Upper lobe of left lung (tissue), 6 donors: ENCODE data around the gene ARHGAP8. TPM values are rescaled to one million over a fixed set of nuclear protein-coding genes. Genes with fewer than 3 reads are reported as not detected.
A peak's percentile ranks its signal among the peaks of the same experiment; 100 is the strongest.
"Not testable (repeated sequence)": the region's sequence is repeated elsewhere in the genome, so short reads cannot be mapped to it uniquely, and the experiment has no call there.

Source experiments
- ATAC-seq, 2 donors: fragments of 200-7000 bp; cut with Tn5 transposase; one replicate each; pipeline ENCODE4 v1.9.1; 2022; ENCODE audit warnings: mild to moderate bottlenecking in 2 of 2, moderate library complexity in 2 of 2; ENCODE audit not compliant: low FRiP score in 2 of 2
- DNase-seq, 2 donors: peaks; one replicate each; pipeline ENCODE4 v3.0.0-alpha.2; 2019 to 2020
- H3K27ac ChIP-seq, 4 donors: fragments of 200-600 bp; sonication (generic); one replicate each; pipeline ENCODE4 v1.5.1; 2016 to 2019
- H3K27me3 ChIP-seq, 4 donors: fragments of 200-600 bp; sonication (generic); one replicate each; pipeline ENCODE4 v1.5.1; 2017 to 2019
- H3K36me3 ChIP-seq, 4 donors: fragments of 200-600 bp; sonication (generic); one replicate each; pipeline ENCODE4 v1.5.1; 2016 to 2019
- H3K4me1 ChIP-seq, 4 donors: fragments of 200-600 bp; sonication (generic); one replicate each; pipeline ENCODE4 v1.5.1; 2018 to 2019
- H3K4me3 ChIP-seq, 4 donors: fragments of 200-600 bp; sonication (generic); one replicate each; pipeline ENCODE4 v1.5.1; 2017 to 2019; ENCODE audit warnings: mild to moderate bottlenecking in 2 of 4, moderate library complexity in 1 of 4
- H3K9me3 ChIP-seq, 4 donors: fragments of 200-600 bp; sonication (generic); one replicate each; pipeline ENCODE4 v1.5.1; 2018 to 2019
- EP300 ChIP-seq, 4 donors: sonication (generic); formaldehyde crosslinking; IDR thresholded peaks; one replicate each; pipeline ENCODE4 v1.5.1; 2017; ENCODE audit warnings: antibody characterized with exemption in 4 of 4, control low read depth in 2 of 4
- POLR2A ChIP-seq, 4 donors: fragments of 450-650 bp; IDR thresholded peaks; one replicate each; pipeline ENCODE4 v1.5.1; 2016 to 2017; ENCODE audit warnings: antibody characterized with exemption in 4 of 4, mild to moderate bottlenecking in 2 of 4
- POLR2AphosphoS5 ChIP-seq, 2 donors: sonication (generic); formaldehyde crosslinking; IDR thresholded peaks; one replicate each; pipeline ENCODE4 v1.5.1; 2017; ENCODE audit warnings: antibody characterized with exemption in 2 of 2
- WGBS, 2 donors: methylation state at CpG; one replicate each; pipeline ENCODE4 v1.1.5; 2017 to 2018; 5-methylcytosine and 5-hydroxymethylcytosine counted together
- total RNA-seq, 6 donors: library from RNA; depleted of rRNA in 4 of 6; stranded (reverse); fragments of >200 nt in 4 of 6; gene quantifications; one replicate each; pipeline versions ENCODE4 v1.1.0 to v1.2.1, GENCODE V29; 2016 to 2021
- TF ChIP-seq, protein P1 (sequence below), 6 experiments: fragments of 450-650 bp in 4 of 6; fragments of 200-600 bp in 2 of 6; sonication (generic) in 2 of 6; IDR thresholded peaks; one replicate each; pipeline ENCODE4 v1.5.1; 2016 to 2019; ENCODE audit warnings: antibody characterized with exemption in 6 of 6
- donor health status: DM: no; HTN: no; CAD: no; lungs with moderate emphysema.
- donor health status: DM: no; HTN: yes; CAD: no; lungs with severe emphysema.

ARHGAP8 gene
- total RNA-seq, 6 donors from 2014 or later, result 13.8 to 55.5 (median 22.7) TPM

DNA sequence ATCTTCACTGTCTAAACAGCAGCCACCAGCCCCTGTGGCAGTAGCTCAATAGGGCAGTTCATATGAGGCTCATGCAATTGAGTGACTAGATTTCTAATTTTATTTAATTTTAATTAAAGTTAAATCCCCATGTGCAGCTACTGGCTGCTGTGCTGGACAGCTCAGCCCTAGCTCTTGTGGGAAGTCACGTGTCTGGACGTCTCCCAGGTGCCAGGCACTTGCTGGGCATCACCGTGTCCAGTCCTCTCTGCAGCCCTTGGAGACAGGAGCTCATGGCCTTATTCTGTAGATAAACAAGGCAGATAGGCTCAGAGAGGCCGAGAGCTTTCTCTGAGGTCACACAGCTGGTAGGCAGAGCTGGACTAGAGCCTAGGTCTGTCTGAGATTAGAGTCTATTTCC, 95.0 kb downstream of the ARHGAP8 start:
- H3K4me1 ChIP-seq, result no peaks in the 10 kb centered on the region
- 59 to 74% methylated on average over 4 of the region's 4 CpGs for WGBS, 2 donors
- H3K27ac ChIP-seq, result no peak overlapping the region
- no peak for DNase-seq
- H3K4me3 ChIP-seq, result no peak overlapping the region
- no peaks in the 10 kb centered on the region for H3K27me3 ChIP-seq
- no peak for ATAC-seq
- no peaks in the 10 kb centered on the region for H3K36me3 ChIP-seq
- peaks cover 0 to 11% (median 7%) of the 10 kb centered on the region in 4 donors for H3K9me3 ChIP-seq
- TF ChIP-seq POLR2AphosphoS5 (IDR thresholded peaks at IDR 0.05) (no peak), EP300 (IDR thresholded peaks at IDR 0.05) (no peak), POLR2A (IDR thresholded peaks at IDR 0.05) (no peak)
- TF ChIP-seq, protein P1, sequence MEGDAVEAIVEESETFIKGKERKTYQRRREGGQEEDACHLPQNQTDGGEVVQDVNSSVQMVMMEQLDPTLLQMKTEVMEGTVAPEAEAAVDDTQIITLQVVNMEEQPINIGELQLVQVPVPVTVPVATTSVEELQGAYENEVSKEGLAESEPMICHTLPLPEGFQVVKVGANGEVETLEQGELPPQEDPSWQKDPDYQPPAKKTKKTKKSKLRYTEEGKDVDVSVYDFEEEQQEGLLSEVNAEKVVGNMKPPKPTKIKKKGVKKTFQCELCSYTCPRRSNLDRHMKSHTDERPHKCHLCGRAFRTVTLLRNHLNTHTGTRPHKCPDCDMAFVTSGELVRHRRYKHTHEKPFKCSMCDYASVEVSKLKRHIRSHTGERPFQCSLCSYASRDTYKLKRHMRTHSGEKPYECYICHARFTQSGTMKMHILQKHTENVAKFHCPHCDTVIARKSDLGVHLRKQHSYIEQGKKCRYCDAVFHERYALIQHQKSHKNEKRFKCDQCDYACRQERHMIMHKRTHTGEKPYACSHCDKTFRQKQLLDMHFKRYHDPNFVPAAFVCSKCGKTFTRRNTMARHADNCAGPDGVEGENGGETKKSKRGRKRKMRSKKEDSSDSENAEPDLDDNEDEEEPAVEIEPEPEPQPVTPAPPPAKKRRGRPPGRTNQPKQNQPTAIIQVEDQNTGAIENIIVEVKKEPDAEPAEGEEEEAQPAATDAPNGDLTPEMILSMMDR (IDR thresholded peaks at IDR 0.05), result no peak

DNA sequence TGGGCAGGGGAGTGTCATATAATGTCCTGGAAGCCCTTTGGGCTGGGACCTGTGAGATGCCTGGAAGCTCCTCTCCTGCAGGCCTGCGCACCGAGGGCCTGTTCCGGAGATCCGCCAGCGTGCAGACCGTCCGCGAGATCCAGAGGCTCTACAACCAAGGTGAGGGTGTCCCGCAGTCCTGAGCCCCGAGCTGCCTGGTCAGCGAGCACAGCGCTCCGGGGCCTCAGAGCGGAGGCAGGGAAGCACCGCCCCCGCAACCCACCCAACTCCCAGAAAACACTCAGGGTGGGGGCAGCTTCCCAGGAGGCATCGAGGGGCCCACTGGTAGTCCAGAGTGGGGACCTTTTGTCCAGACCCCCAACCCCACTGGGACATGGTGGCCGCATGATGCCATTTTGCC, 95.5 kb downstream of the ARHGAP8 start:
- no peaks in the 10 kb centered on the region for H3K4me1 ChIP-seq
- H3K9me3 ChIP-seq, result peaks cover 0 to 11% (median 7%) of the 10 kb centered on the region in 4 donors
- TF ChIP-seq POLR2A (IDR thresholded peaks at IDR 0.05) (no peak), POLR2AphosphoS5 (IDR thresholded peaks at IDR 0.05) (no peak), EP300 (IDR thresholded peaks at IDR 0.05) (no peak)
- TF ChIP-seq, protein P1 (IDR thresholded peaks at IDR 0.05), result no peak
- WGBS, 2 donors, result 91 to 100% methylated on average over 3 to 13 of the region's 18 CpGs
- no peaks in the 10 kb centered on the region for H3K27me3 ChIP-seq
- H3K27ac ChIP-seq, result no peak overlapping the region
- ATAC-seq, result no peak
- H3K36me3 ChIP-seq, result no peaks in the 10 kb centered on the region
- DNase-seq, result peak in 1 of 2 donors; percentile 73
- no peak overlapping the region for H3K4me3 ChIP-seq

DNA sequence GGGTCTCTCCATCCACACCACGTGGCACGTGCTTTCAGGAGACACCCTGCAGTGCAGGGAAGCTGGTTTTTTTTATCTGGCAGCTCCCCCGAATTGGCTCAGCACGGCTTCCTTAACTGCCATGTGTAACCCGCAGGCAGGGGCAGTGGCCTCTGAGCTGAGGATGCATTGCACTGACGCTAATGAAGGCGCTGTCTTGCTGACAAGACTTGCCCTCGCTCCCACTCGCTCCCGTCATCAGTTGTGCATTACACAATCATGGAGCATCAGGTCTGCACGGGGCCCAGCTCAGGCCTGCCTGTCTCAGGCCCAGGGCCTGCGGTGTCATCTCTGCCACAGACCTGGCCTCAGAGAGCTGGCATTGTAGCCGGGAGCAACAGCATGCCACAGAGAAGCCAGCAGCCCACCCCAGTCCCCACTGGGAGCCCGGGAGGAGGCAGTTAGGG, 95.9 kb downstream of the ARHGAP8 start:
- DNase-seq (peak in 1 of 2 donors; percentile 44), ATAC-seq (no peak)
- H3K27me3 ChIP-seq, result no peaks in the 10 kb centered on the region
- no peak overlapping the region for H3K27ac ChIP-seq
- no peaks in the 10 kb centered on the region for H3K4me1 ChIP-seq
- TF ChIP-seq, protein P1 (IDR thresholded peaks at IDR 0.05), result no peak
- TF ChIP-seq POLR2A (IDR thresholded peaks at IDR 0.05) (no peak), POLR2AphosphoS5 (IDR thresholded peaks at IDR 0.05) (no peak), EP300 (IDR thresholded peaks at IDR 0.05) (no peak)
- H3K4me3 ChIP-seq, result no peak overlapping the region
- 86% methylated on average over 14 of the region's 14 CpGs; no CpG with 5 or more reads in 1 of the 2 donors for WGBS, 2 donors
- H3K36me3 ChIP-seq, result no peaks in the 10 kb centered on the region
- H3K9me3 ChIP-seq, result peaks cover 0 to 11% (median 7%) of the 10 kb centered on the region in 4 donors

DNA sequence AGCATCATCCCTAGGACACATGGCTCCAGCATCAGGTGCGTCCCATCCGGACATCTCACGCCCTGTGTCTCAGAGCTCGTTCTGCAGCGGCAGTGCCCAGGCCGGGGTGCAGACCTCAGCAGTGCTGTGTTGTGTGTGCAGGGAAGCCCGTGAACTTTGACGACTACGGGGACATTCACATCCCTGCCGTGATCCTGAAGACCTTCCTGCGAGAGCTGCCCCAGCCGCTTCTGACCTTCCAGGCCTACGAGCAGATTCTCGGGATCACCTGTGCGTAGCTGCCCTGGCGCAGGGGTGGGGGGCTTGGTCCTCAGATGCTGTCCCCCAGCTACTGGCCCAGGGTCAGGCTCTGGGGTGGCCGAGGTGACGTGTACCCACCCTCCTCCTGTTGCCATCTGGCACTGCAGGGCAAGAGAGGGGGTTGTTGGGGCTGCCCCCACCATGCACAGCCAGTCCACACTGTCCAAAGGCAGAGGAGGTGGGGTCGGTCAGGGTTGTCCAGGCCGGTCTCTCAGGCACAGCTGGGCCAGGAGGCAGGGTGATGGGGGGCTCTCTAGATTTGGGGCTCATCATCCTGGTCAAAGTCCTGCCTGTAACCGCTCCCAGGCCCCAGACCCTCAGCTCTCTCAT, 96.5 kb downstream of the ARHGAP8 start:
- TF ChIP-seq POLR2A (IDR thresholded peaks at IDR 0.05), result no peak
- TF ChIP-seq EP300 (IDR thresholded peaks at IDR 0.05), result no peak
- TF ChIP-seq, protein P1 (IDR thresholded peaks at IDR 0.05), result no peak
- Histone ChIP-seq H3K27me3 (no peaks in the 10 kb centered on the region), H3K4me1 (no peaks in the 10 kb centered on the region), H3K36me3 (no peaks in the 10 kb centered on the region), H3K4me3 (no peak overlapping the region), H3K9me3 (peaks cover 0 to 9% (median 6%) of the 10 kb centered on the region in 4 donors), H3K27ac (no peak overlapping the region)
- ATAC-seq (peak in 1 of 2 donors; percentile 7), DNase-seq (peak in 1 of 2 donors; percentile 65)
- 80 to 93% methylated on average over 3 to 21 of the region's 21 CpGs for WGBS, 2 donors

DNA sequence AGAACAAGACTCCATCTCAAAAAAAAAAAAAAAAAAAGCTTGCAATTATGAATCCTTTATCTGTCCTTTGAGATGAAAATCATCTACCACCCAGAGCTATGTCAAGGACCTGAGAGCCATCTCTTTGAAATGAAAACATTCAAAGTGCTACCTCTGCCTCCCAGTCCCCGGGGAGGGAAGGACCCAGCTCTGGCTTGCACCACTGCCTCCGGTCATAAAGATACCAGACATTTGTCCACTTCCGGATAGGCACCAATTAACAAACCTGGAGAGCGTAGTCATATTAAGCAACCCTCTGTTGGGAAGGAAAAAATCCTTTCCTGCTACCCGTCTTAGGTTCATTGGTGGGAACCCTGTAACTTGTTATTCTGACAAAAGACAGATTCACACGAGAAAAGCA, 98.6 kb downstream of the ARHGAP8 start:
- WGBS, 2 donors, result 75 to 93% methylated on average over 6 of the region's 6 CpGs
- Histone ChIP-seq H3K4me3 (no peak overlapping the region), H3K36me3 (no peaks in the 10 kb centered on the region), H3K4me1 (no peaks in the 10 kb centered on the region), H3K27ac (no peak overlapping the region), H3K27me3 (no peaks in the 10 kb centered on the region), H3K9me3 (no peaks in the 10 kb centered on the region)
- ATAC-seq (no peak), DNase-seq (no peak)
- TF ChIP-seq POLR2A (IDR thresholded peaks at IDR 0.05), result no peak
- TF ChIP-seq, protein P1 (IDR thresholded peaks at IDR 0.05), result no peak
- no peak for TF ChIP-seq EP300 (IDR thresholded peaks at IDR 0.05)
- no peak for TF ChIP-seq POLR2AphosphoS5 (IDR thresholded peaks at IDR 0.05)

DNA sequence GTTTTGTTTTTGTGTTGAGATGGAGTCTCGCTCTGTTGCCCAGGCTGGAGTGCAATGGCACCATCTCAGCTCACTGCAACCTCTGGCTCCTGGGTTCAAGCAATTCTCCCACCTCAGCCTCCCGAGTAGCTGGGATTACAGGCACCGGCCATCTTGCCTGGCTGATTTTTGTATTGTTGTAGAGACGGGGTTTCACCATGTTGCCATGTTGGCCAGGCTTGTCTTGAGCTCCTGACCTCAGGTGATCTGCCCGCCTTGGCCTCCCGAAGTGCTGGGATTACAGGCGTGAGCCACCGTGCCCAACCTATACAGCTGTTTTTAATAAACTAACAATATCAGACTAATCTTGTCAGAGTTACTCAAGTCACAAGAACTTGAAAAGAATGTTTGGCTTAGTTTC, 102.3 kb downstream of the ARHGAP8 start:
- ATAC-seq, H3K4me1 ChIP-seq, H3K36me3 ChIP-seq, H3K27ac ChIP-seq, H3K27me3 ChIP-seq, H3K4me3 ChIP-seq, H3K9me3 ChIP-seq: not testable (repeated sequence)
- 93 to 94% methylated on average over 8 of the region's 8 CpGs for WGBS, 2 donors
- peak in 1 of 2 donors; percentile 3 for DNase-seq
